ENCODE results near the gene CROCC2.

DNA sequence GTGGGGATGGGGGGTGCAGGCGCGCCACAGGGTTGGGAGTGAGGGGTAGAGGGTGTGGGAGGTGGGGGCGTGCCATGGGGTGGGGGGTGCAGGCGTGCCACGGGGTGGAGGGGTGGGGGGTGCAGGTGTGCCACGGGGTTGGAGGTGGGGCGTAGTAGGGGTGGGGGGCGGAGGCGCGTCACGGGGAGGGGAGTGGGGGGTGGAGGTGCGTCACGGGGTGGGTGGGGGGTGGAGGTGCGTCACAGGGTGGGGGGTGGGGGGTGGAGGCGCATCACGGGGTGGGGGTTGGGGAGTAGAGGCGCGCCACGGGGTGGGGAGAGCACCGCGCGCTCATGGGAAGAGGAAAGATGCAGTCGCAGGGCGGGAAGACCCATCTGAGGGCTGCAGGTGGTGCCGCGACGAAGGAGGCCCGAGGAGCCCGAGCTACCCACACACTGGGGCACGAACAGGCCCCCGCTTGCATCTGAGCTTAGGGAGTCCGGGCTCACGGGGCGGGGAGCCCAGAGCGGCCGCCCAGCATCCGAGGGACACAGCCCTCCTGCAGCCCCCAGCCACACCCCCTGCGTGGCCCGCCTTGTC lies 129.8 kb downstream of the CROCC2 start:
- no peak for TF ChIP-seq POLR2AphosphoS5 (IDR thresholded peaks at IDR 0.05; ENCODE audit: low read depth, low read length)
- TF ChIP-seq, protein P1, sequence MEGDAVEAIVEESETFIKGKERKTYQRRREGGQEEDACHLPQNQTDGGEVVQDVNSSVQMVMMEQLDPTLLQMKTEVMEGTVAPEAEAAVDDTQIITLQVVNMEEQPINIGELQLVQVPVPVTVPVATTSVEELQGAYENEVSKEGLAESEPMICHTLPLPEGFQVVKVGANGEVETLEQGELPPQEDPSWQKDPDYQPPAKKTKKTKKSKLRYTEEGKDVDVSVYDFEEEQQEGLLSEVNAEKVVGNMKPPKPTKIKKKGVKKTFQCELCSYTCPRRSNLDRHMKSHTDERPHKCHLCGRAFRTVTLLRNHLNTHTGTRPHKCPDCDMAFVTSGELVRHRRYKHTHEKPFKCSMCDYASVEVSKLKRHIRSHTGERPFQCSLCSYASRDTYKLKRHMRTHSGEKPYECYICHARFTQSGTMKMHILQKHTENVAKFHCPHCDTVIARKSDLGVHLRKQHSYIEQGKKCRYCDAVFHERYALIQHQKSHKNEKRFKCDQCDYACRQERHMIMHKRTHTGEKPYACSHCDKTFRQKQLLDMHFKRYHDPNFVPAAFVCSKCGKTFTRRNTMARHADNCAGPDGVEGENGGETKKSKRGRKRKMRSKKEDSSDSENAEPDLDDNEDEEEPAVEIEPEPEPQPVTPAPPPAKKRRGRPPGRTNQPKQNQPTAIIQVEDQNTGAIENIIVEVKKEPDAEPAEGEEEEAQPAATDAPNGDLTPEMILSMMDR (IDR thresholded peaks at IDR 0.05 in 2 of 3, conservative IDR thresholded peaks at IDR 0.05 in 1 of 3; ENCODE audit: borderline replicate concordance in 1 of 3, insufficient read depth in 1 of 3, low read depth in 2 of 3, low read length in 2 of 3): no peak
- no peak for TF ChIP-seq EZH2 (IDR thresholded peaks at IDR 0.05)
- no peak for TF ChIP-seq POLR2A (IDR thresholded peaks at IDR 0.05; ENCODE audit: borderline replicate concordance, extremely low read depth, insufficient read depth, insufficient read length)
- TF ChIP-seq, protein P2, sequence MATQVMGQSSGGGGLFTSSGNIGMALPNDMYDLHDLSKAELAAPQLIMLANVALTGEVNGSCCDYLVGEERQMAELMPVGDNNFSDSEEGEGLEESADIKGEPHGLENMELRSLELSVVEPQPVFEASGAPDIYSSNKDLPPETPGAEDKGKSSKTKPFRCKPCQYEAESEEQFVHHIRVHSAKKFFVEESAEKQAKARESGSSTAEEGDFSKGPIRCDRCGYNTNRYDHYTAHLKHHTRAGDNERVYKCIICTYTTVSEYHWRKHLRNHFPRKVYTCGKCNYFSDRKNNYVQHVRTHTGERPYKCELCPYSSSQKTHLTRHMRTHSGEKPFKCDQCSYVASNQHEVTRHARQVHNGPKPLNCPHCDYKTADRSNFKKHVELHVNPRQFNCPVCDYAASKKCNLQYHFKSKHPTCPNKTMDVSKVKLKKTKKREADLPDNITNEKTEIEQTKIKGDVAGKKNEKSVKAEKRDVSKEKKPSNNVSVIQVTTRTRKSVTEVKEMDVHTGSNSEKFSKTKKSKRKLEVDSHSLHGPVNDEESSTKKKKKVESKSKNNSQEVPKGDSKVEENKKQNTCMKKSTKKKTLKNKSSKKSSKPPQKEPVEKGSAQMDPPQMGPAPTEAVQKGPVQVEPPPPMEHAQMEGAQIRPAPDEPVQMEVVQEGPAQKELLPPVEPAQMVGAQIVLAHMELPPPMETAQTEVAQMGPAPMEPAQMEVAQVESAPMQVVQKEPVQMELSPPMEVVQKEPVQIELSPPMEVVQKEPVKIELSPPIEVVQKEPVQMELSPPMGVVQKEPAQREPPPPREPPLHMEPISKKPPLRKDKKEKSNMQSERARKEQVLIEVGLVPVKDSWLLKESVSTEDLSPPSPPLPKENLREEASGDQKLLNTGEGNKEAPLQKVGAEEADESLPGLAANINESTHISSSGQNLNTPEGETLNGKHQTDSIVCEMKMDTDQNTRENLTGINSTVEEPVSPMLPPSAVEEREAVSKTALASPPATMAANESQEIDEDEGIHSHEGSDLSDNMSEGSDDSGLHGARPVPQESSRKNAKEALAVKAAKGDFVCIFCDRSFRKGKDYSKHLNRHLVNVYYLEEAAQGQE (IDR thresholded peaks at IDR 0.05; ENCODE audit: low read depth): no peak
- TF ChIP-seq ZNF274 (IDR thresholded peaks at IDR 0.05; ENCODE audit: low read depth, low read length): no peak
- TF ChIP-seq SRF (IDR thresholded peaks at IDR 0.05; ENCODE audit: low read depth): no peak
- TF ChIP-seq JUND (IDR thresholded peaks at IDR 0.05): no peak
